Upper lobe of left lung (tissue), 4 donors: ENCODE measurements around the gene CRYBG2.

Experiments used
- POLR2AphosphoS5 ChIP-seq, 2 donors: sonication (generic); formaldehyde crosslinking; IDR thresholded peaks; one replicate each; pipeline ENCODE4 v1.5.1; 2017; ENCODE audit warnings: antibody characterized with exemption in 2 of 2
- TF ChIP-seq, protein P1 (sequence below), 6 experiments: fragments of 450-650 bp in 4 of 6; fragments of 200-600 bp in 2 of 6; sonication (generic) in 2 of 6; IDR thresholded peaks; one replicate each; pipeline ENCODE4 v1.5.1; 2016 to 2019; ENCODE audit warnings: antibody characterized with exemption in 6 of 6

DNA sequence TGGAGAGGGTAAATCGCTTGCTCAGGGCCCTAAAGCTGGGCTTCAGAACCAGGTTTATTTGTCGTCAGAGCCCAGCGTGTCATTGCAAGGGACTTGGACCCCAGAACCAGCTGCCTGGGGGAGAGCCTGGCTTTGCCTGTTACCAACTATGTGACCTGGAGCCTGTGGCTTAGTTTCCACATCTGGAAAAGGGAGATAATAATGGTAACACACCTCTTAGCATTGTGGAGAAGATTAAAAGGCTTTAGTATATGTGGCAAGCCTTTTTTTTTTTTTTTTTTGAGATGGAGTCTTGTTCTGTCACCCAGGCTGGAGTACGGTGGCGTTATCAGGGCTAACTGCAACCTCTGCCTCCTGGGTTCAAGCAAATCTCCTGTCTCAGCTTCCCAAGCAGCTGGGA lies 23.7 kb downstream of the CRYBG2 start:
- TF ChIP-seq, protein P1, sequence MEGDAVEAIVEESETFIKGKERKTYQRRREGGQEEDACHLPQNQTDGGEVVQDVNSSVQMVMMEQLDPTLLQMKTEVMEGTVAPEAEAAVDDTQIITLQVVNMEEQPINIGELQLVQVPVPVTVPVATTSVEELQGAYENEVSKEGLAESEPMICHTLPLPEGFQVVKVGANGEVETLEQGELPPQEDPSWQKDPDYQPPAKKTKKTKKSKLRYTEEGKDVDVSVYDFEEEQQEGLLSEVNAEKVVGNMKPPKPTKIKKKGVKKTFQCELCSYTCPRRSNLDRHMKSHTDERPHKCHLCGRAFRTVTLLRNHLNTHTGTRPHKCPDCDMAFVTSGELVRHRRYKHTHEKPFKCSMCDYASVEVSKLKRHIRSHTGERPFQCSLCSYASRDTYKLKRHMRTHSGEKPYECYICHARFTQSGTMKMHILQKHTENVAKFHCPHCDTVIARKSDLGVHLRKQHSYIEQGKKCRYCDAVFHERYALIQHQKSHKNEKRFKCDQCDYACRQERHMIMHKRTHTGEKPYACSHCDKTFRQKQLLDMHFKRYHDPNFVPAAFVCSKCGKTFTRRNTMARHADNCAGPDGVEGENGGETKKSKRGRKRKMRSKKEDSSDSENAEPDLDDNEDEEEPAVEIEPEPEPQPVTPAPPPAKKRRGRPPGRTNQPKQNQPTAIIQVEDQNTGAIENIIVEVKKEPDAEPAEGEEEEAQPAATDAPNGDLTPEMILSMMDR (IDR thresholded peaks at IDR 0.05): no peak
- no peak for TF ChIP-seq POLR2AphosphoS5 (IDR thresholded peaks at IDR 0.05)
